Measurements from ENCODE around the gene GPR39.
"Not testable (repeated sequence)": the region's sequence is repeated elsewhere in the genome, so short reads cannot be mapped to it uniquely, and the experiment has no call there.

The GPR39 gene

GRCh38 chr2:132416723-132417395 is at the start of gene GPR39:
Gene GPR39 (plus strand): TSS chr2:132416805.
- no peak for DNase-seq (ENCODE audit: low read depth)
- H3K4me3 ChIP-seq (ENCODE audit: low read depth, low read length), result peak within 1 kb of the TSS; percentile 47

GRCh38 chr2:132368191-132368590 is 48.4 kb upstream of the GPR39 start:
- H3K4me3 ChIP-seq (ENCODE audit: low read depth, low read length), result no peak overlapping the region
- DNase-seq (ENCODE audit: low read depth), result no peak

GRCh38 chr2:132372276-132372675 is 44.3 kb upstream of the GPR39 start:
- H3K4me3 ChIP-seq (ENCODE audit: low read depth, low read length), result no peak overlapping the region
- no peak for DNase-seq (ENCODE audit: low read depth)

GRCh38 chr2:132373391-132374135 is 43.0 kb upstream of the GPR39 start:
- H3K4me3 ChIP-seq (ENCODE audit: low read depth, low read length), result no peak overlapping the region
- no peak for DNase-seq (ENCODE audit: low read depth)

- DNase-seq (ENCODE audit: low read depth), result no peak
- no peak overlapping the region for H3K4me3 ChIP-seq (ENCODE audit: low read depth, low read length)
Measured at GRCh38 chr2:132374151-132374550, 42.5 kb upstream of the GPR39 start.

GRCh38 chr2:132374551-132374950 is 42.1 kb upstream of the GPR39 start:
- DNase-seq (ENCODE audit: low read depth), result peak; percentile 42
- H3K4me3 ChIP-seq (ENCODE audit: low read depth, low read length), result no peak overlapping the region

- H3K4me3 ChIP-seq (ENCODE audit: low read depth, low read length), result no peak overlapping the region
- DNase-seq (ENCODE audit: low read depth), result peak; percentile 16
Measured at GRCh38 chr2:132374961-132375360, 41.6 kb upstream of the GPR39 start.

GRCh38 chr2:132381376-132381775 is 35.2 kb upstream of the GPR39 start:
- DNase-seq (ENCODE audit: low read depth), result no peak
- H3K4me3 ChIP-seq (ENCODE audit: low read depth, low read length), result no peak overlapping the region

- no peak overlapping the region for H3K4me3 ChIP-seq (ENCODE audit: low read depth, low read length)
- DNase-seq (ENCODE audit: low read depth), result no peak
Measured at GRCh38 chr2:132383956-132384355, 32.6 kb upstream of the GPR39 start.

GRCh38 chr2:132384491-132385151 is 32.0 kb upstream of the GPR39 start:
- no peak for DNase-seq (ENCODE audit: low read depth)
- no peak overlapping the region for H3K4me3 ChIP-seq (ENCODE audit: low read depth, low read length)

GRCh38 chr2:132387126-132387525 is 29.5 kb upstream of the GPR39 start:
- DNase-seq (ENCODE audit: low read depth), result no peak
- H3K4me3 ChIP-seq (ENCODE audit: low read depth, low read length), result no peak overlapping the region

- no peak for DNase-seq (ENCODE audit: low read depth)
- H3K4me3 ChIP-seq (ENCODE audit: low read depth, low read length), result no peak overlapping the region
Measured at GRCh38 chr2:132390076-132390475, 26.5 kb upstream of the GPR39 start.

GRCh38 chr2:132391378-132391777 is 25.2 kb upstream of the GPR39 start:
- DNase-seq (ENCODE audit: low read depth), result no peak
- H3K4me3 ChIP-seq (ENCODE audit: low read depth, low read length), result no peak overlapping the region

- no peak overlapping the region for H3K4me3 ChIP-seq (ENCODE audit: low read depth, low read length)
- DNase-seq (ENCODE audit: low read depth), result no peak
Measured at GRCh38 chr2:132392221-132392620, 24.4 kb upstream of the GPR39 start.

GRCh38 chr2:132392879-132393278 is 23.7 kb upstream of the GPR39 start:
- no peak for DNase-seq (ENCODE audit: low read depth)
- H3K4me3 ChIP-seq (ENCODE audit: low read depth, low read length), result no peak overlapping the region

- not testable (repeated sequence) for H3K4me3 ChIP-seq (ENCODE audit: low read depth, low read length)
Measured at GRCh38 chr2:132397042-132397441, 19.6 kb upstream of the GPR39 start.

GRCh38 chr2:132400169-132400900 is 16.3 kb upstream of the GPR39 start:
- H3K4me3 ChIP-seq (ENCODE audit: low read depth, low read length), result no peak overlapping the region
- DNase-seq (ENCODE audit: low read depth), result no peak

More at GRCh38 chr2:132397042-132397441, 19.6 kb upstream of the GPR39 start:
- not testable (repeated sequence) for DNase-seq (ENCODE audit: low read depth)

- H3K4me3 ChIP-seq (ENCODE audit: low read depth, low read length), result no peak overlapping the region
- DNase-seq (ENCODE audit: low read depth), result no peak
Measured at GRCh38 chr2:132400901-132401240, 15.7 kb upstream of the GPR39 start.

- H3K4me3 ChIP-seq (ENCODE audit: low read depth, low read length), result no peak overlapping the region
- no peak for DNase-seq (ENCODE audit: low read depth)
Measured at GRCh38 chr2:132401326-132401725, 15.3 kb upstream of the GPR39 start.

- no peak overlapping the region for H3K4me3 ChIP-seq (ENCODE audit: low read depth, low read length)
- DNase-seq (ENCODE audit: low read depth), result no peak
Measured at GRCh38 chr2:132403146-132403545, 13.5 kb upstream of the GPR39 start.

Data from skeletal muscle cell (primary cell).